Transverse colon (tissue), 4 donors: Measurements from ENCODE around the gene ARSD. TPM values are rescaled to one million over a fixed set of nuclear protein-coding genes. Genes with fewer than 3 reads are reported as not detected.

Experiments used
- DNase-seq: peaks from one replicate; pipeline ENCODE4 v3.0.0-alpha.2; 2019
- H3K27ac ChIP-seq, 4 donors: fragments of 200-600 bp; sonication (generic); 2 replicates each; pipeline ENCODE4 v1.5.1; 2016 to 2018; ENCODE audit warnings: inconsistent platforms in 4 of 4
- H3K27me3 ChIP-seq: fragments of 200-600 bp; sonication (generic); 2 replicates; pipeline ENCODE4 v1.5.1; 2017; ENCODE audit warnings: inconsistent platforms
- H3K36me3 ChIP-seq, 4 donors: fragments of 200-600 bp; sonication (generic); 2 replicates each; pipeline ENCODE4 v1.5.1; 2017 to 2019; ENCODE audit warnings: inconsistent platforms in 4 of 4
- H3K4me1 ChIP-seq, 4 donors: fragments of 200-600 bp; sonication (generic); 2 replicates each; pipeline ENCODE4 v1.5.1; 2017 to 2020; ENCODE audit warnings: inconsistent platforms in 4 of 4
- H3K4me3 ChIP-seq, 4 donors: fragments of 200-600 bp; sonication (generic); 1 replicate in 1 of 4; 2 replicates in 3 of 4; pipeline versions ENCODE4 v1.5.1 to v1.6.1; 2017 to 2019; ENCODE audit warnings: inconsistent platforms in 4 of 4
- H3K9me3 ChIP-seq, 2 donors: fragments of 200-600 bp; sonication (generic); 2 replicates each; pipeline ENCODE4 v1.5.1; 2017 to 2019; ENCODE audit warnings: inconsistent platforms in 2 of 2
- CTCF ChIP-seq, 5 experiments: fragments of 200-600 bp in 3 of 5; fragments of 450-650 bp in 2 of 5; sonication (generic) in 3 of 5; IDR thresholded peaks; 1 replicate in 2 of 5; 2 replicates in 3 of 5; pipeline ENCODE4 v1.5.1; 2016 to 2017; ENCODE audit warnings: antibody characterized with exemption in 5 of 5, inconsistent platforms in 3 of 5, mild to moderate bottlenecking in 2 of 5, moderate library complexity in 1 of 5
- EP300 ChIP-seq: sonication (generic); formaldehyde crosslinking; IDR thresholded peaks from one replicate; pipeline ENCODE4 v1.6.1; 2017; ENCODE audit warnings: antibody characterized with exemption, low read depth
- POLR2A ChIP-seq: fragments of 450-650 bp; IDR thresholded peaks from one replicate; pipeline ENCODE4 v1.6.1; 2016; ENCODE audit warnings: antibody characterized with exemption, mild to moderate bottlenecking, moderate library complexity
- POLR2AphosphoS5 ChIP-seq, 3 donors: sonication (generic); formaldehyde crosslinking; IDR thresholded peaks; one replicate each; pipeline ENCODE4 v1.6.1; 2016; ENCODE audit warnings: antibody characterized with exemption in 3 of 3
- WGBS, 2 donors: methylation state at CpG; one replicate each; pipeline ENCODE4 v1.1.5; 2018; ENCODE audit warnings: low coverage in 1 of 2; 5-methylcytosine and 5-hydroxymethylcytosine counted together
- in situ Hi-C, 4 donors: fragments of 200-750 bp; cut with MboI; loops; one replicate each; pipeline versions ENCODE4 v1.15.0 to v1.15.1; 2017; ENCODE audit warnings: low sequenced_read_pairs in 3 of 4, low pct_ligation_motif_present in 1 of 4, low pct_unique_long_range_greater_than_20kb in 1 of 4
- intact Hi-C: fragments of 100-400 bp; cut with DNase I; formaldehyde crosslinking; loops from one replicate; pipeline ENCODE4 v1.15.1; 2023; ENCODE audit warnings: low total_unique reads
- total RNA-seq, 4 donors: library from RNA; depleted of rRNA; stranded (reverse); fragments of >200 nt; gene quantifications; one replicate each; pipeline ENCODE4 v1.1.0, GENCODE V29; 2016

ARSD gene
- total RNA-seq, 4 donors from 2014 or later: 47.1 to 65.4 (median 58.6) TPM

- Histone ChIP-seq H3K27ac (no peak overlapping the region), H3K4me1 (no peaks in the 10 kb centered on the region), H3K9me3 (no peaks in the 10 kb centered on the region), H3K36me3 (no peaks in the 10 kb centered on the region), H3K27me3 (no peaks in the 10 kb centered on the region), H3K4me3 (no peak overlapping the region)
- no peak for TF ChIP-seq POLR2AphosphoS5 (IDR thresholded peaks at IDR 0.05)
- no peak for TF ChIP-seq CTCF (IDR thresholded peaks at IDR 0.05)
- TF ChIP-seq EP300: no peak
- TF ChIP-seq POLR2A: no peak
- no peak for DNase-seq
- WGBS, 2 donors: 93% methylated on average over 1 of the region's 1 CpG; no CpG with 5 or more reads in 1 of the 2 donors
- intact Hi-C loops (no loop called here), in situ Hi-C loops (no loop called here)
Observed at GRCh38 chrX:2921193-2921592, 7.9 kb downstream of the ARSD start.

- no peak for DNase-seq
- 92% methylated on average over 20 of the region's 23 CpGs; no CpG with 5 or more reads in 1 of the 2 donors for WGBS, 2 donors
- Histone ChIP-seq H3K36me3 (no peaks in the 10 kb centered on the region), H3K4me3 (no peak overlapping the region), H3K4me1 (no peaks in the 10 kb centered on the region), H3K27me3 (no peaks in the 10 kb centered on the region), H3K27ac (no peak overlapping the region), H3K9me3 (no peaks in the 10 kb centered on the region)
- TF ChIP-seq POLR2A (no peak), POLR2AphosphoS5 (IDR thresholded peaks at IDR 0.05) (no peak), CTCF (IDR thresholded peaks at IDR 0.05) (no peak), EP300 (no peak)
- in situ Hi-C loops: no loop called here
- intact Hi-C loops: no loop called here
Observed at GRCh38 chrX:2917767-2918166, 11.4 kb downstream of the ARSD start.

DNA sequence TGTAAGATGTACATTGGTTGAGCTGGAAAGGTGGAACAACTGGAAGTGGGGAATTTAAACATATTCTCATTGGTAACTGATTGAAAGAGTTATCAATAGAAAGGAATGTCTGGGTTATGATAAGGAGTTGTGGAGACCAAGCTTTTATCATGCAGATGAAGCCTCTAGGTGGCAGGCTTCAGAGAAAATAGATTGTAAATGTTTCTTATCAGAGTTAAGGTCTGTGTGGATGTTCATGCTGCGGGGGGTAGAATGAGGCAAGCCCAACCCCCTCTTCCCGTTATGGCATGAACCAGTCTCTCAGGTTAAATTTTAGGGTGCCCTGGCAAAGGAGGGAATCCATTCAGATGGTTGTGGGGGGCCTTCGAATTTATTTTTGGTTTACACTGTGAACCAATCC, 16.0 kb downstream of the ARSD start:
- Histone ChIP-seq H3K4me1 (no peaks in the 10 kb centered on the region), H3K27ac (no peak overlapping the region), H3K27me3 (no peaks in the 10 kb centered on the region), H3K4me3 (no peak overlapping the region), H3K36me3 (no peaks in the 10 kb centered on the region), H3K9me3 (no peaks in the 10 kb centered on the region)
- intact Hi-C loops (no loop called here), in situ Hi-C loops (no loop called here)
- DNase-seq: no peak
- TF ChIP-seq EP300 (no peak), POLR2A (no peak), CTCF (IDR thresholded peaks at IDR 0.05) (no peak), POLR2AphosphoS5 (IDR thresholded peaks at IDR 0.05) (no peak)
- 53% methylated on average over 3 of the region's 3 CpGs; no CpG with 5 or more reads in 1 of the 2 donors for WGBS, 2 donors

DNA sequence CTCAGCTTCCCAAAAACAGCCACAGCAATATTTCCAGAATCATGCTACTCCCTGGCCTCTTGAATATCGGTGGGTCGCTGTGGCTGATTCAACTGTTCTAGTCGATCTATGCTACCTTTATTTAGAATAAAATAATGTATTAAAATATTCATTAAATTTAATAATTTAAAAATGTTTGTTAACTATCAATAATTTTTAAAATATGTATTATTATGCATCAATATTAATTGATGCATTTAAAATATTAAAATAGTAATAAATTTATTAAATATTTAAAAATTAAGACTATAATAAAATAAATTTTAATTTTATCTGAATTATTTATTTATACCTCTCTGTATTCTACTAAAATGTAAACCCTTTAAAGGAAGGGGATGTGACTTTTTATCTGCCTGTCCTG, 19.0 kb downstream of the ARSD start:
- DNase-seq: no peak
- 95% methylated on average over 3 of the region's 3 CpGs; no CpG with 5 or more reads in 1 of the 2 donors for WGBS, 2 donors
- Histone ChIP-seq H3K27ac (no peak overlapping the region), H3K4me1 (no peaks in the 10 kb centered on the region), H3K36me3 (no peaks in the 10 kb centered on the region), H3K4me3 (no peak overlapping the region), H3K9me3 (no peaks in the 10 kb centered on the region), H3K27me3 (no peaks in the 10 kb centered on the region)
- intact Hi-C loops (no loop called here), in situ Hi-C loops (no loop called here)
- no peak for TF ChIP-seq EP300
- no peak for TF ChIP-seq CTCF (IDR thresholded peaks at IDR 0.05)
- TF ChIP-seq POLR2A: no peak
- TF ChIP-seq POLR2AphosphoS5 (IDR thresholded peaks at IDR 0.05): no peak
